ES-I3 (cell line): ENCODE measurements around the gene ADAMTSL4.
A peak's percentile ranks its signal among the peaks of the same experiment; 100 is the strongest.
"Not testable (repeated sequence)": the region's sequence is repeated elsewhere in the genome, so short reads cannot be mapped to it uniquely, and the experiment has no call there.

Experiments
- H3K36me3 ChIP-seq: 2 replicates; pipeline ENCODE4 v1.6.1; 2013; ENCODE audit warnings: mild to moderate bottlenecking, low read length, control low read depth, moderate library complexity; ENCODE audit not compliant: insufficient read depth
- H3K4me1 ChIP-seq: 2 replicates; pipeline ENCODE4 v1.6.1; 2013; ENCODE audit warnings: mild to moderate bottlenecking, control low read depth, low read length; ENCODE audit not compliant: insufficient read depth
- H3K9ac ChIP-seq: 2 replicates; pipeline ENCODE4 v1.6.1; 2013; ENCODE audit warnings: low read depth, mild to moderate bottlenecking, low read length, moderate library complexity
- H3K9me3 ChIP-seq: 2 replicates; pipeline ENCODE4 v1.6.1; 2013; ENCODE audit warnings: mild to moderate bottlenecking, low read length, moderate library complexity; ENCODE audit not compliant: control insufficient read depth, insufficient read depth

The ADAMTSL4 gene

GRCh38 chr1:150576367-150576711, 27.1 kb downstream of the ADAMTSL4 start:
- H3K4me1 ChIP-seq, result peaks cover 32% of the 10 kb centered on the region
- H3K9ac ChIP-seq, result peak overlapping the region; percentile 99
- 0 out of 2 replicates have a peak, but pooled peaks cover 3% of the 10 kb centered on the region for H3K9me3 ChIP-seq
- H3K36me3 ChIP-seq, result peaks cover 57% of the 10 kb centered on the region

GRCh38 chr1:150576794-150577556, 27.8 kb downstream of the ADAMTSL4 start:
- Histone ChIP-seq H3K9ac (peak overlapping the region; percentile 99), H3K36me3 (peaks cover 57% of the 10 kb centered on the region), H3K9me3 (0 out of 2 replicates have a peak, but pooled peaks cover 3% of the 10 kb centered on the region), H3K4me1 (peaks cover 32% of the 10 kb centered on the region)

- 0 out of 2 replicates have a peak, but pooled peaks cover 3% of the 10 kb centered on the region for H3K9me3 ChIP-seq
- peak overlapping the region; percentile 99 for H3K9ac ChIP-seq
- H3K4me1 ChIP-seq, result peaks cover 32% of the 10 kb centered on the region
- H3K36me3 ChIP-seq, result peaks cover 56% of the 10 kb centered on the region
These were observed 28.5 kb downstream of the ADAMTSL4 start for GRCh38 chr1:150577557-150578271.

GRCh38 chr1:150578272-150579109, 29.3 kb downstream of the ADAMTSL4 start:
- Histone ChIP-seq H3K36me3 (peaks cover 48% of the 10 kb centered on the region), H3K9me3 (0 out of 2 replicates have a peak, but pooled peaks cover 3% of the 10 kb centered on the region), H3K4me1 (peaks cover 26% of the 10 kb centered on the region), H3K9ac (peak overlapping the region; percentile 99)

GRCh38 chr1:150579110-150579944, 30.1 kb downstream of the ADAMTSL4 start, which contains the start of gene MCL1:
TSS of gene MCL1 (minus strand) at chr1:150579610. CDS start at chr1:150579530, 80 bp downstream.
- Histone ChIP-seq H3K4me1 (peaks cover 22% of the 10 kb centered on the region), H3K36me3 (peaks cover 44% of the 10 kb centered on the region), H3K9me3 (0 out of 2 replicates have a peak, but pooled peaks cover 3% of the 10 kb centered on the region), H3K9ac (peak within 1 kb of the TSS; percentile 99)

GRCh38 chr1:150579945-150580642, 30.9 kb downstream of the ADAMTSL4 start:
- Histone ChIP-seq H3K4me1 (peaks cover 15% of the 10 kb centered on the region), H3K9me3 (0 out of 2 replicates have a peak, but pooled peaks cover 3% of the 10 kb centered on the region), H3K9ac (peak overlapping the region; percentile 77), H3K36me3 (peaks cover 36% of the 10 kb centered on the region)

- not testable (repeated sequence) for H3K9ac ChIP-seq, H3K4me1 ChIP-seq, H3K9me3 ChIP-seq
- peaks cover 28% of the 10 kb centered on the region for H3K36me3 ChIP-seq
These were observed 31.8 kb downstream of the ADAMTSL4 start for GRCh38 chr1:150580966-150581365.

- H3K36me3 ChIP-seq, result peaks cover 23% of the 10 kb centered on the region
- not testable (repeated sequence) for H3K9me3 ChIP-seq, H3K9ac ChIP-seq, H3K4me1 ChIP-seq
These were observed 32.2 kb downstream of the ADAMTSL4 start for GRCh38 chr1:150581437-150581836.

- H3K36me3 ChIP-seq, result peaks cover 18% of the 10 kb centered on the region
- not testable (repeated sequence) for H3K9me3 ChIP-seq, H3K4me1 ChIP-seq, H3K9ac ChIP-seq
These were observed 32.8 kb downstream of the ADAMTSL4 start for GRCh38 chr1:150581962-150582361.

- H3K4me1 ChIP-seq, result peaks cover 6% of the 10 kb centered on the region; the same call in 1 of the 2 replicates
- H3K9me3 ChIP-seq, result 0 out of 2 replicates have a peak, but pooled peaks cover 3% of the 10 kb centered on the region
- H3K9ac ChIP-seq, result no peak overlapping the region
- H3K36me3 ChIP-seq, result peaks cover 14% of the 10 kb centered on the region
These were observed 33.2 kb downstream of the ADAMTSL4 start for GRCh38 chr1:150582371-150582770.

GRCh38 chr1:150596095-150596892, 47.1 kb downstream of the ADAMTSL4 start:
- Histone ChIP-seq H3K36me3 (peaks cover 3% of the 10 kb centered on the region), H3K4me1 (no peaks in the 10 kb centered on the region)

GRCh38 chr1:150596976-150597375, 47.8 kb downstream of the ADAMTSL4 start:
- H3K9ac ChIP-seq, result no peak overlapping the region
- no peaks in the 10 kb centered on the region for H3K4me1 ChIP-seq
- H3K9me3 ChIP-seq, result 0 out of 2 replicates have a peak, but pooled peaks cover 2% of the 10 kb centered on the region
- H3K36me3 ChIP-seq, result peaks cover 3% of the 10 kb centered on the region

More at GRCh38 chr1:150596095-150596892, 47.1 kb downstream of the ADAMTSL4 start:
- no peak overlapping the region for H3K9ac ChIP-seq
- H3K9me3 ChIP-seq, result 0 out of 2 replicates have a peak, but pooled peaks cover 2% of the 10 kb centered on the region
